WTC11 (cell line): ENCODE data around the gene P2RX4.

Source experiments
- HMGXB4 ChIP-seq: sonication (generic); formaldehyde crosslinking; IDR thresholded peaks from 2 replicates; pipeline ENCODE4 v1.8.1; 2023; ENCODE audit warnings: mild to moderate bottlenecking, moderate library complexity, missing genetic modification reagents
- USF2 ChIP-seq: sonication (generic); formaldehyde crosslinking; IDR thresholded peaks from 2 replicates; pipeline ENCODE4 v1.8.1; 2023; ENCODE audit warnings: mild to moderate bottlenecking, missing genetic modification reagents, moderate library complexity
- TF ChIP-seq, protein P1 (sequence below): fragments of 200-600 bp; IDR thresholded peaks from 2 replicates; pipeline ENCODE4 v1.8.0; 2022; ENCODE audit warnings: antibody characterized with exemption

- TF ChIP-seq, protein P1, sequence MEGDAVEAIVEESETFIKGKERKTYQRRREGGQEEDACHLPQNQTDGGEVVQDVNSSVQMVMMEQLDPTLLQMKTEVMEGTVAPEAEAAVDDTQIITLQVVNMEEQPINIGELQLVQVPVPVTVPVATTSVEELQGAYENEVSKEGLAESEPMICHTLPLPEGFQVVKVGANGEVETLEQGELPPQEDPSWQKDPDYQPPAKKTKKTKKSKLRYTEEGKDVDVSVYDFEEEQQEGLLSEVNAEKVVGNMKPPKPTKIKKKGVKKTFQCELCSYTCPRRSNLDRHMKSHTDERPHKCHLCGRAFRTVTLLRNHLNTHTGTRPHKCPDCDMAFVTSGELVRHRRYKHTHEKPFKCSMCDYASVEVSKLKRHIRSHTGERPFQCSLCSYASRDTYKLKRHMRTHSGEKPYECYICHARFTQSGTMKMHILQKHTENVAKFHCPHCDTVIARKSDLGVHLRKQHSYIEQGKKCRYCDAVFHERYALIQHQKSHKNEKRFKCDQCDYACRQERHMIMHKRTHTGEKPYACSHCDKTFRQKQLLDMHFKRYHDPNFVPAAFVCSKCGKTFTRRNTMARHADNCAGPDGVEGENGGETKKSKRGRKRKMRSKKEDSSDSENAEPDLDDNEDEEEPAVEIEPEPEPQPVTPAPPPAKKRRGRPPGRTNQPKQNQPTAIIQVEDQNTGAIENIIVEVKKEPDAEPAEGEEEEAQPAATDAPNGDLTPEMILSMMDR: no peak
- TF ChIP-seq HMGXB4 (CRISPR knock-in tag): no peak
- TF ChIP-seq USF2 (CRISPR knock-in tag): no peak
Measured at GRCh38 chr12:121162384-121162783, 47.5 kb upstream of the P2RX4 start.
